ENCODE measurements around the gene ZMAT3.
"Not testable (repeated sequence)": the region's sequence is repeated elsewhere in the genome, so short reads cannot be mapped to it uniquely, and the experiment has no call there.

Gene ZMAT3

GRCh38 chr3:179046497-179047353 is 24.9 kb downstream of the ZMAT3 start:
- peak overlapping the region; percentile 20; the same call in 1 of the 2 replicates for H3K4me3 ChIP-seq (ENCODE audit: low read depth, low read length)
- TF ChIP-seq CTCF (IDR thresholded peaks at IDR 0.05; ENCODE audit: low read depth, low read length, missing control alignments): peak; percentile 35
- no peak for DNase-seq (ENCODE audit: low read depth)

DNA sequence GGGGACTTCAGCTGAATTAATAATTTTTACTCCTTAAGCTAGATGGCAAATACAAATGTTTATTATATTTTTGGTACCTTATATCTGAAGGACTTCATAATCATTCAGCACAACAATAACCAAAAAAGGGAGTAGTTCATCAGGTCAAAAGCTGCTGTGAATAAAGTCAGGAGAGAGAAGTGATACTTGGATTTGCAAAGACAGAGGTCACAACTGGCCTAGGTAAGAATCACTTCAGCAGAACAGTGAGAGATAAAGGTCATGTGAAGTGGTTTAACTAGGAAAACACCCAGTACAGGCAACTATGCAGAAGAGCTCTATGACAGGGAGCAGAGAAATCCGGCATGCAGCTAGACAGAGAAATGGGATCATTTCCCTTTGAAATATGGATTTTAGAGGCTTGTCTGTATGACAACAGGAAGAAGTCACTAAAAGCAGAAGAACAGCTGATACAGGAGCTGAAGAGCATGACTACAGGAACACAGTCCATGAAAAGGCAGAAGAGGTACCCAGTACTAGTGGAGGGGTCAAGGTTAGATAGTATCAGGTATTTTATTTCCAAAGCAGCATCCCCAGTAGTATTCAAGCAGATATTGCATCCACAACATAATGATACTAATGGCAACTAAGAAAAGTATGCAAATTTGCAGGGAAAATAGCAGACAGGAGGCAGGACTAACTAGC is 25.7 kb downstream of the ZMAT3 start:
- DNase-seq (ENCODE audit: low read depth): peak; percentile 46
- no peak overlapping the region; the same call in 1 of the 2 replicates for H3K4me3 ChIP-seq (ENCODE audit: low read depth, low read length)

GRCh38 chr3:179038899-179039251 is 32.7 kb downstream of the ZMAT3 start:
- not testable (repeated sequence) for DNase-seq (ENCODE audit: low read depth); H3K4me3 ChIP-seq (ENCODE audit: low read depth, low read length)

More for the DNA sequence above, 25.7 kb downstream of the ZMAT3 start:
- TF ChIP-seq CTCF (IDR thresholded peaks at IDR 0.05; ENCODE audit: low read depth, low read length, missing control alignments): no peak

DNA sequence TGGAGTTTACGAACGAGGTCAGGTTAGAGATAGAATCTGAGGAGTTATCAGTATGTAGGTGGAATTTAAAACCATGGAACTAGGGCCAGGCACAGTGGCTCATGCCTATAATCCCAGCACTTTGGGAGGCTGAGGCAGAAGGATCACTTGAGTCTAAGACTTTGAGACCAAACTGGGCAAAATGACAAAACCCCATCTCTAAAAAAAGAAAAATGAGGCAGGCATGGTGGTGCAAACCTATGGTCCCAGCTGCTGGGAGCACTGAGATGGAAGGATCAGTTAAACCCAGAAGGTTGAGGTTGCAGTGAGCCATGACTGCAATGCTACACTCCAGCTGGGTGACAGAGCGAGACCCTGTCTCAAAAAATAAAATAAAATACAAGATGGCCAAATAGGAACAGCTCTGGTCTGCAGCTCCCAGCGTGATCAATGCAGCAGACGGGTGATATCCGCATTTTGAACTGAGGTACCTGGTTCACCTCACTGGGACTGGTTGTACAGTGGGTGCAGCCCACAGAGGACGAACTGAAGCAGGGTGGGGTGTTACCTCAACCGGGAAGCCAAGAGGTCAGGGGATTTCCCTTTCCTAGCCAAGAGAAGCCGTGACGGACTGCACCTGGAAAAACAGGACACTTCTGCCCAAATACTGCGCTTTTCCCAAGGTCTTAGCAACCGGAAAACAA is 33.3 kb downstream of the ZMAT3 start:
- TF ChIP-seq CTCF (IDR thresholded peaks at IDR 0.05; ENCODE audit: low read depth, low read length, missing control alignments): no peak
- DNase-seq (ENCODE audit: low read depth): no peak
- H3K4me3 ChIP-seq (ENCODE audit: low read depth, low read length): no peak overlapping the region

- H3K4me3 ChIP-seq (ENCODE audit: low read depth, low read length): no peak overlapping the region
- no peak for TF ChIP-seq CTCF (IDR thresholded peaks at IDR 0.05; ENCODE audit: low read depth, low read length, missing control alignments)
- no peak for DNase-seq (ENCODE audit: low read depth)
Measured at GRCh38 chr3:179037351-179037750, 34.3 kb downstream of the ZMAT3 start.

DNA sequence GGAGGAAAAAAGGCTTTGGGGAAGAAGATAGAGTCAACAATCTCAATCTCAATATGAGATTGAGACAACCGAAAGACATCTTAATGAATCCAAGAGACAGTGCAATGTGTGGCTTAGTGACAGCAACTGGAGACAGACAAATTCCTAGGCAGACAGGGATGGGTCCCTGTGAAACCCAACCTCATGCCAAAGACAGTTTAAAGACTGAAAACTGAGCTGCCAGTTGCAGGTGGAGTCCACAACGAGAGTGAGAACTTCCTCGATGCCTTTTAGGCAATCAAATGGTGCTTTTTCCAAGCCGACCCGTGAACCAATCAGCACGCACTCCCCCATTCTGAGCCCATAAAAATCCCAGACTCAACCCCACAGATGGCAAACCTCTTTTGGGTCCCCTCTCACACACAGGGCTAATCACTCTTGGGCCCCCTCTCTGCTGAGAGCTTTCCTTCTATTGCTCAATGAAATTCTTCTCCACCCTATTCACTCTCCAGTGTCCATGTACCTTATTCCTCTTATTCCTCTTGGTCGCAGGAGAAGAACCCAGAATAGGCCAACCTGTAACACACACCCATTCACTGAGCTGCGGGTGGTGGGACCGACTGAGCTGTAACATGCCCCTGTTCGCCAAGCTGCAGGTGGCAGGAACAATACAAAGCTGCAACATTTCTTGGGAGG is 34.8 kb downstream of the ZMAT3 start:
- no peak for DNase-seq (ENCODE audit: low read depth)
- TF ChIP-seq CTCF (IDR thresholded peaks at IDR 0.05; ENCODE audit: low read depth, low read length, missing control alignments): no peak
- no peak overlapping the region for H3K4me3 ChIP-seq (ENCODE audit: low read depth, low read length)

DNA sequence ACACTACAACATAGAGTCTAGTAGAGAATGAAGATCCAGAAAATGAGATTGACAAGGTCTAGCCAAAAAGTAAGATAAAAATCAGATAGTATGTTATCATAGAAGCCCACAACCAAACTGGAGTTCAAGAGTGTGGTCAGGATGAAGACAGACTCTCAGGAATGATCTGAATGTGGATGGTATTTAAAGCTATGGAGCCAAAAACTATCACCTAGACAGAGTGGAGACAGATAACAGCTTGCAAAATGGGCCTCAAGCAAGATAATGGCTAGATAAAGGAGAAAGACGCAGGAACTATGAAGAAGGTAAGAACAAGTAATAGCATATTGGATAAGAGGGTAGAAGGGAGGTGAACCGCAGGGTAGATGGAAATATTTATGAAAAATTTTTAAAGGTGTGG is 35.4 kb downstream of the ZMAT3 start:
- no peak for TF ChIP-seq CTCF (IDR thresholded peaks at IDR 0.05; ENCODE audit: low read depth, low read length, missing control alignments)
- H3K4me3 ChIP-seq (ENCODE audit: low read depth, low read length): no peak overlapping the region
- no peak for DNase-seq (ENCODE audit: low read depth)
